HepG2 (cell line): ENCODE measurements around the gene UQCRC2. TPM values are rescaled to one million over a fixed set of nuclear protein-coding genes. Genes with fewer than 3 reads are reported as not detected.

Source experiments
- FOSL1 ChIP-seq: sonication (generic); formaldehyde crosslinking; IDR thresholded peaks from 2 replicates; pipeline ENCODE4 v1.9.0; 2021; ENCODE audit warnings: missing genetic modification reagents, borderline replicate concordance
- FOXA3 ChIP-seq: IDR thresholded peaks from 2 replicates; pipeline ENCODE4 v1.6.1; 2016; ENCODE audit warnings: missing genetic modification reagents, missing compliant biosample characterization
- HMG20B ChIP-seq: conservative IDR thresholded peaks from 2 replicates; pipeline ENCODE4 v1.6.1; 2016; ENCODE audit warnings: missing genetic modification reagents, missing compliant biosample characterization
- HOXA9 ChIP-seq: sonication (generic); formaldehyde crosslinking; IDR thresholded peaks from 2 replicates; pipeline ENCODE4 v1.8.1; 2022; ENCODE audit warnings: missing genetic modification reagents, mild to moderate bottlenecking, moderate library complexity, borderline replicate concordance
- KAT7 ChIP-seq: IDR thresholded peaks from 2 replicates; pipeline ENCODE4 v1.6.1; 2018; ENCODE audit warnings: borderline replicate concordance, missing compliant biosample characterization
- MZF1 ChIP-seq: sonication (generic); formaldehyde crosslinking; IDR thresholded peaks from 2 replicates; pipeline ENCODE4 v1.8.1; 2023; ENCODE audit warnings: mild to moderate bottlenecking, missing genetic modification reagents, borderline replicate concordance
- SIN3B ChIP-seq: fragments of 150-350 bp; IDR thresholded peaks from 2 replicates; pipeline ENCODE4 v1.6.1; 2014; ENCODE audit warnings: low read length
- TGIF2 ChIP-seq: IDR thresholded peaks from 2 replicates; pipeline ENCODE4 v1.6.1; 2016; ENCODE audit warnings: control low read depth, missing compliant biosample characterization
- TSC22D2 ChIP-seq: sonication (generic); formaldehyde crosslinking; IDR thresholded peaks from 2 replicates; pipeline ENCODE4 v1.5.1; 2020; ENCODE audit warnings: missing genetic modification reagents, mild to moderate bottlenecking, borderline replicate concordance
- ZBTB21 ChIP-seq: sonication (generic); formaldehyde crosslinking; IDR thresholded peaks from 2 replicates; pipeline ENCODE4 v1.4.0; 2020; ENCODE audit warnings: missing genetic modification reagents
- ZIK1 ChIP-seq: sonication (generic); formaldehyde crosslinking; IDR thresholded peaks from 2 replicates; pipeline ENCODE4 v1.5.0; 2020; ENCODE audit warnings: mild to moderate bottlenecking, low read depth, missing genetic modification reagents, borderline replicate concordance
- ZNF20 ChIP-seq: sonication (generic); formaldehyde crosslinking; IDR thresholded peaks from 2 replicates; pipeline ENCODE4 v1.4.0; 2020; ENCODE audit warnings: mild to moderate bottlenecking, moderate library complexity, missing genetic modification reagents
- ZNF572 ChIP-seq: sonication (generic); formaldehyde crosslinking; IDR thresholded peaks from 2 replicates; pipeline ENCODE4 v1.5.1; 2020; ENCODE audit warnings: mild to moderate bottlenecking, missing genetic modification reagents
- ZNF879 ChIP-seq: sonication (generic); formaldehyde crosslinking; IDR thresholded peaks from 2 replicates; pipeline ENCODE4 v1.8.1; 2023; ENCODE audit warnings: missing genetic modification reagents
- ZSCAN25 ChIP-seq: sonication (generic); formaldehyde crosslinking; IDR thresholded peaks from 2 replicates; pipeline ENCODE4 v1.8.0; 2022; ENCODE audit warnings: mild to moderate bottlenecking, missing genetic modification reagents
- polyA plus RNA-seq, 8 experiments: library from polyadenylated mRNA; depleted of rRNA in 3 of 8; stranded (reverse) in 7 of 8; unstranded in 1 of 8; fragments of >200 nt; fragmentation: Illumina TruSeq in 4 of 8; extraction: Trizol in 4 of 8; gene quantifications; 2 replicates each; pipeline versions ENCODE4 v1.2.1 to v1.2.3, GENCODE V29; 2011 to 2016; ENCODE audit warnings: low read depth in 4 of 8, missing spikeins in 1 of 8, mixed read lengths in 1 of 8; ENCODE audit not compliant: insufficient read depth in 1 of 8
- total RNA-seq, 5 experiments: library from RNA; depleted of rRNA; stranded (reverse); fragments of >200 nt; fragmentation: Illumina TruSeq; extraction: Trizol; gene quantifications; 2 replicates each; pipeline ENCODE4 v1.2.3, GENCODE V29; 2016; ENCODE audit warnings: low read depth in 1 of 5
- TF ChIP-seq, protein P1 (sequence below): sonication (generic); formaldehyde crosslinking; IDR thresholded peaks from 2 replicates; pipeline ENCODE4 v1.9.0; 2022; ENCODE audit warnings: missing genetic modification reagents, mild to moderate bottlenecking, borderline replicate concordance
- TF ChIP-seq, protein P2 (sequence below): sonication (generic); formaldehyde crosslinking; IDR thresholded peaks from 2 replicates; pipeline ENCODE4 v1.9.0; 2021; ENCODE audit warnings: missing genetic modification reagents, borderline replicate concordance
- TF ChIP-seq, protein P3 (sequence below): sonication (generic); formaldehyde crosslinking; IDR thresholded peaks from 2 replicates; pipeline ENCODE4 v1.5.0; 2020; ENCODE audit warnings: missing genetic modification reagents
- TF ChIP-seq, protein P4 (sequence below): sonication (generic); formaldehyde crosslinking; IDR thresholded peaks from 2 replicates; pipeline ENCODE4 v1.8.0; 2022; ENCODE audit warnings: mild to moderate bottlenecking, missing genetic modification reagents, moderate library complexity
- TF ChIP-seq, protein P5 (sequence below), 2 experiments: IDR thresholded peaks; 2 replicates each; pipeline ENCODE4 v1.6.1; 2011 to 2012; ENCODE audit warnings: low read length in 2 of 2, borderline replicate concordance in 1 of 2, low read depth in 1 of 2, mild to moderate bottlenecking in 1 of 2, moderate library complexity in 1 of 2

Gene UQCRC2
- total and polyA plus RNA-seq, 2 of the 13 experiments (the other 11 are each of a cell fraction or from before 2014, with no cell fraction given): 442 to 536 TPM

DNA sequence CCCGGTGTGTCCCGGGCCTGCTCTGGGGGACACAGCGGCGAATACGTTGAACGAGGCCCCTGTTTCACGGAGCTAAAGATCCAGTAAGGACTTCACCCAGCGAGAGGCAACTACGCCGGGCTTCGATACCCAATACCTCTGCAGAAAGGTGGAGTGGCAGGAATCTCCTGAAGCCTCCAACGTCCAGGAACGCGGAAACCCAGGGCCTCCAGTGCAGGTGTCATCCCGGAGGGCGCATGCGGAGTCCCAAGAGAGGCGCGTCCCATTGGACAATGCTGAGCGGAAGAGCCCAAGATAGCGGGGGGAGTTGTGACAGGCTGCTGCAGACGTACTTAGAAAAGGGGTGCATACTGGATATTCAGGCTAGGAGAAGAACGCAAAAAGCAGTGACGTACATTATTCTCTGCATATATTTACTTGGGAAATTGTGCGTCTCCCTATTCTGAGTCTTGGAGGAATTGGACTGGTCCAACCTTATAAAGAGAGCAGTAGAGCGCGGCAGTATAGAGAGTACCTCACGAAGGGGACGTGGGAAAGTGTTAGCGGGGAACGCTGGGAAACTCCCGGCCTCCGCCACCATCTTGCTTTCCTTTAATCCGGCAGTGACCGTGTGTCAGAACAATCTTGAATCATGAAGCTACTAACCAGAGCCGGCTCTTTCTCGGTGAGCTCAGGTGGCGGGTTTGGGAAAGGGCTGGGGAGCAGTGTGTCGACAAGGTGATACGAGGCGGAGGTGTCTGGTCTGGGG lies at the start of gene UQCRC2 (continued):
- TF ChIP-seq, protein P1, sequence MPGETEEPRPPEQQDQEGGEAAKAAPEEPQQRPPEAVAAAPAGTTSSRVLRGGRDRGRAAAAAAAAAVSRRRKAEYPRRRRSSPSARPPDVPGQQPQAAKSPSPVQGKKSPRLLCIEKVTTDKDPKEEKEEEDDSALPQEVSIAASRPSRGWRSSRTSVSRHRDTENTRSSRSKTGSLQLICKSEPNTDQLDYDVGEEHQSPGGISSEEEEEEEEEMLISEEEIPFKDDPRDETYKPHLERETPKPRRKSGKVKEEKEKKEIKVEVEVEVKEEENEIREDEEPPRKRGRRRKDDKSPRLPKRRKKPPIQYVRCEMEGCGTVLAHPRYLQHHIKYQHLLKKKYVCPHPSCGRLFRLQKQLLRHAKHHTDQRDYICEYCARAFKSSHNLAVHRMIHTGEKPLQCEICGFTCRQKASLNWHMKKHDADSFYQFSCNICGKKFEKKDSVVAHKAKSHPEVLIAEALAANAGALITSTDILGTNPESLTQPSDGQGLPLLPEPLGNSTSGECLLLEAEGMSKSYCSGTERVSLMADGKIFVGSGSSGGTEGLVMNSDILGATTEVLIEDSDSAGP: peak; percentile 91; the same call in 1 of the 2 replicates
- peak; percentile 25; the same call in 1 of the 2 replicates for TF ChIP-seq TGIF2
- no peak; the same call in none of the 2 replicates for TF ChIP-seq TSC22D2
- TF ChIP-seq, protein P2, sequence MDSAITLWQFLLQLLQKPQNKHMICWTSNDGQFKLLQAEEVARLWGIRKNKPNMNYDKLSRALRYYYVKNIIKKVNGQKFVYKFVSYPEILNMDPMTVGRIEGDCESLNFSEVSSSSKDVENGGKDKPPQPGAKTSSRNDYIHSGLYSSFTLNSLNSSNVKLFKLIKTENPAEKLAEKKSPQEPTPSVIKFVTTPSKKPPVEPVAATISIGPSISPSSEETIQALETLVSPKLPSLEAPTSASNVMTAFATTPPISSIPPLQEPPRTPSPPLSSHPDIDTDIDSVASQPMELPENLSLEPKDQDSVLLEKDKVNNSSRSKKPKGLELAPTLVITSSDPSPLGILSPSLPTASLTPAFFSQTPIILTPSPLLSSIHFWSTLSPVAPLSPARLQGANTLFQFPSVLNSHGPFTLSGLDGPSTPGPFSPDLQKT (CRISPR knock-in tag): no peak
- TF ChIP-seq ZBTB21 (CRISPR knock-in tag): 0 out of 2 replicates have a peak, but pooled peaks have one; percentile 5
- TF ChIP-seq ZNF20 (CRISPR knock-in tag): peak; percentile 92; the same call in 1 of the 2 replicates
- TF ChIP-seq HMG20B (CRISPR knock-in tag): no peak; the same call in 1 of the 2 replicates
- peak; percentile 25; the same call in 1 of the 2 replicates for TF ChIP-seq FOXA3 (CRISPR knock-in tag)
- TF ChIP-seq, protein P3, sequence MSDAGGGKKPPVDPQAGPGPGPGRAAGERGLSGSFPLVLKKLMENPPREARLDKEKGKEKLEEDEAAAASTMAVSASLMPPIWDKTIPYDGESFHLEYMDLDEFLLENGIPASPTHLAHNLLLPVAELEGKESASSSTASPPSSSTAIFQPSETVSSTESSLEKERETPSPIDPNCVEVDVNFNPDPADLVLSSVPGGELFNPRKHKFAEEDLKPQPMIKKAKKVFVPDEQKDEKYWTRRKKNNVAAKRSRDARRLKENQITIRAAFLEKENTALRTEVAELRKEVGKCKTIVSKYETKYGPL (CRISPR knock-in tag): peak; percentile 10; the same call in 1 of the 2 replicates
- TF ChIP-seq ZNF879: peak; percentile 71
- no peak; the same call in 1 of the 2 replicates for TF ChIP-seq FOSL1 (CRISPR knock-in tag)
- peak; percentile 77; the same call in 1 of the 2 replicates for TF ChIP-seq HOXA9 (CRISPR knock-in tag)
- peak; percentile 84 for TF ChIP-seq SIN3B
- peak; percentile 9; the same call in 1 of the 2 replicates for TF ChIP-seq ZSCAN25 (CRISPR knock-in tag)
- peak; percentile 91 for TF ChIP-seq ZNF572 (CRISPR knock-in tag)
- TF ChIP-seq, protein P4, sequence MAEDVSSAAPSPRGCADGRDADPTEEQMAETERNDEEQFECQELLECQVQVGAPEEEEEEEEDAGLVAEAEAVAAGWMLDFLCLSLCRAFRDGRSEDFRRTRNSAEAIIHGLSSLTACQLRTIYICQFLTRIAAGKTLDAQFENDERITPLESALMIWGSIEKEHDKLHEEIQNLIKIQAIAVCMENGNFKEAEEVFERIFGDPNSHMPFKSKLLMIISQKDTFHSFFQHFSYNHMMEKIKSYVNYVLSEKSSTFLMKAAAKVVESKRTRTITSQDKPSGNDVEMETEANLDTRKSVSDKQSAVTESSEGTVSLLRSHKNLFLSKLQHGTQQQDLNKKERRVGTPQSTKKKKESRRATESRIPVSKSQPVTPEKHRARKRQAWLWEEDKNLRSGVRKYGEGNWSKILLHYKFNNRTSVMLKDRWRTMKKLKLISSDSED: no peak
- peak; percentile 95; the same call in 1 of the 2 replicates for TF ChIP-seq KAT7 (CRISPR knock-in tag)
- TF ChIP-seq MZF1 (CRISPR knock-in tag): 0 out of 2 replicates have a peak, but pooled peaks have one; percentile 33
- 0 out of 2 replicates have a peak, but pooled peaks have one; percentile 21 for TF ChIP-seq ZIK1 (CRISPR knock-in tag)
- TF ChIP-seq, protein P5, sequence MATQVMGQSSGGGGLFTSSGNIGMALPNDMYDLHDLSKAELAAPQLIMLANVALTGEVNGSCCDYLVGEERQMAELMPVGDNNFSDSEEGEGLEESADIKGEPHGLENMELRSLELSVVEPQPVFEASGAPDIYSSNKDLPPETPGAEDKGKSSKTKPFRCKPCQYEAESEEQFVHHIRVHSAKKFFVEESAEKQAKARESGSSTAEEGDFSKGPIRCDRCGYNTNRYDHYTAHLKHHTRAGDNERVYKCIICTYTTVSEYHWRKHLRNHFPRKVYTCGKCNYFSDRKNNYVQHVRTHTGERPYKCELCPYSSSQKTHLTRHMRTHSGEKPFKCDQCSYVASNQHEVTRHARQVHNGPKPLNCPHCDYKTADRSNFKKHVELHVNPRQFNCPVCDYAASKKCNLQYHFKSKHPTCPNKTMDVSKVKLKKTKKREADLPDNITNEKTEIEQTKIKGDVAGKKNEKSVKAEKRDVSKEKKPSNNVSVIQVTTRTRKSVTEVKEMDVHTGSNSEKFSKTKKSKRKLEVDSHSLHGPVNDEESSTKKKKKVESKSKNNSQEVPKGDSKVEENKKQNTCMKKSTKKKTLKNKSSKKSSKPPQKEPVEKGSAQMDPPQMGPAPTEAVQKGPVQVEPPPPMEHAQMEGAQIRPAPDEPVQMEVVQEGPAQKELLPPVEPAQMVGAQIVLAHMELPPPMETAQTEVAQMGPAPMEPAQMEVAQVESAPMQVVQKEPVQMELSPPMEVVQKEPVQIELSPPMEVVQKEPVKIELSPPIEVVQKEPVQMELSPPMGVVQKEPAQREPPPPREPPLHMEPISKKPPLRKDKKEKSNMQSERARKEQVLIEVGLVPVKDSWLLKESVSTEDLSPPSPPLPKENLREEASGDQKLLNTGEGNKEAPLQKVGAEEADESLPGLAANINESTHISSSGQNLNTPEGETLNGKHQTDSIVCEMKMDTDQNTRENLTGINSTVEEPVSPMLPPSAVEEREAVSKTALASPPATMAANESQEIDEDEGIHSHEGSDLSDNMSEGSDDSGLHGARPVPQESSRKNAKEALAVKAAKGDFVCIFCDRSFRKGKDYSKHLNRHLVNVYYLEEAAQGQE (IDR thresholded peaks at IDR 0.05; ENCODE audit: borderline replicate concordance in 1 of 2, low read depth in 1 of 2, low read length in 2 of 2): peak in 1 of 2 experiments; percentile 79; a peak in 1 of 4 replicates
